GM18951 (cell line): ENCODE results near the gene SS18.

Source experiments
- POLR2A ChIP-seq: IDR thresholded peaks from 4 replicates; pipeline ENCODE4 v1.6.1; 2011; ENCODE audit warnings: mild to moderate bottlenecking; ENCODE audit not compliant: insufficient read length, insufficient read depth; ENCODE audit errors: extremely low read depth
- in situ Hi-C: fragments of 300-500 bp; cut with MboI; formaldehyde crosslinking; loops from one replicate; pipeline ENCODE4 v1.12.0; 2022; ENCODE audit warnings: low sequenced_read_pairs, mixed read lengths, inconsistent platforms; ENCODE audit not compliant: unreplicated experiment

Gene SS18

DNA sequence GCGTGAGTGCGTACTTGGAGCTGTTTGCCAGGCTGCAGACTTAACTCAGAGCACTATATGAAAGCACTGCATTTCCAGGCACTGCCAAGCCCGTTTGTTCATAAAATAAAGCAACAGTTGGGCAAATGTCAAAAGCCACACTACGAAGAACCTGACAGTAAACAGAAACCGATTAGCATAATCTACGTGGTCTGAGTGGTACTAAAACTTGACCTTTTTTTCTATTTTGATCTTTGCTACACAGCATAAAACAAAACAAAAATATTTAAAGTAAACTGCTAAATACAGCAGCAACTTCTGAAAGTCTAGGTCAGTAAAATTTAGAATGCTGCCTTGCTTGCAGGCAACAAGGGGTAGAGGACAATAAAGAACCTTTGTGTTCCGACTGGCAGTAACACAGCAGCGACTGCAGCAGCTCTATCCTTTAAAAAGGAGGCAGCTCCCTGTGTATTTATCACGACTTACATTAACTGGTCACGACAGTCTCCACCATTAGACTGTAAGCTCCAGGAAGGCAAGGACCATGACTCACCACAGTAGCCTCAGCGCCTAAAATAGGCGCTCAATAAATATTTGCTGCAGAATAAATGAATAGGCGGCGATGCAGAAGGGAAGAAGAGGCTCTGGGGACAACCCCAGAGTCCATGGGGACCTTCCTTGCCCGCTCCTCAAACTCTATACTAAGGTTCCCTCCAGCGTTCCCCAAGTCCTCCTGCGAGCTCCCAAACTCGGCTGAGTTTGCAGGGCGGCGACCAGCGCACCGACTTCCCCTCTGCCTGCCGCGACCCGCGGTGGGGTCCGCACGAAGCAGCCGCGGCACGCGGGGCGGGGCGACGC is 902 bp downstream of the SS18 start:
- in situ Hi-C loops = no loop called here
- no peak for TF ChIP-seq POLR2A

DNA sequence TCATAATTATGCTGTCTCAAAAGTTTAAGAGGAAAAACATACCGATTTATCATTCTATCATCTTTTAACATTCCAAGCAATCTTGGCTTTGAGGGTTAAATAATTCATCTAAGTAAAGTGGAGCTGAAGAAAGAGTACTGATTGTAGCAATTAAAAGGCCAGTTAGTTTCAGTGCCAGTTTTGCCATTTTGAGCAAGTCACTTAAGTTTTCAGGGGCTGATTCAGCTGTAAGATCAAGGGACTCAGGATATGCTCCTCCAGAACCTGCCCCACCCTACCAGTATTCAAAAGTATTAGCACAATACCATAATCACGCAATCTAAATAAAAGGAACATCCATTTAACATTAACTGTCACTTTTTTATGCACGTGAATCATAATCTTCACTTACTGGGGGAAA is 1.9 kb downstream of the SS18 start:
- TF ChIP-seq POLR2A = no peak
- in situ Hi-C loops = no loop called here

DNA sequence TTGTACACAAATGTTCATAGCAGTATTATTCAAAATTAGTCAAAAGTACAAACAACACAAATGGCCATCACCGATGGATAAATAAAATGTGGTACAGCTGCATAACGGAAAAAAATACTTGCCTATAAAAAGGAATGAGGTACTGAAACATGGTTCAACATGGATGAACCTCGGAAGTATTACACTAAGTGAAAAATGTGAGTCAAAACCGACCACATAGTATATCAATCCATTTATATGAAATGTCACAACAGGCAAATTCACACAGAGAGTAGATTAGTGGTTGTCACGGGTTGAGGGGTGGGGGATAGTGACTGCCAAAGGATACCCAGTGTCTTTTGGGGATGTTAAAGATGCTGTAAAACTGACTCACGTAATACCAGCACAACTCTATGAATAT is 3.5 kb downstream of the SS18 start:
- no peak for TF ChIP-seq POLR2A
- in situ Hi-C loops = no loop called here

DNA sequence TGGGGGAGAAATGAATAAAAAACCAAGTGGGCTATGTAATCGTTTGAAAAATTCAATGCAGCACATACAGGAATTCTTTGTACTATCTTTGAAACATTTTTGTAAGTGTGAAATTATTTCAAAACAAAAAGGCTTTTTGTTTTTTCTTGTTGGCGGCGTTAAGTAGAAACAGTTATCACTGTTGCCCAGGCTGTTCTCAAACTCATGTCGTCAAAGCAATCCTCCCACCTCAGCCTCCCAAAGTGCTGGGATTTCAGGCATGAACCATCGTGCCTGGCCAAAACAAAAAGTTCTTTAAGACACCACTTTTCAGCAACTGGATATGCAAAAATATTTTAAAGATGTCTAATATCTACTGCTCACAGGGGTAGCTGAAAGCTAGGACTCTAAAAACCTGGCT is 5.4 kb downstream of the SS18 start:
- TF ChIP-seq POLR2A = no peak
- in situ Hi-C loops = no loop called here

DNA sequence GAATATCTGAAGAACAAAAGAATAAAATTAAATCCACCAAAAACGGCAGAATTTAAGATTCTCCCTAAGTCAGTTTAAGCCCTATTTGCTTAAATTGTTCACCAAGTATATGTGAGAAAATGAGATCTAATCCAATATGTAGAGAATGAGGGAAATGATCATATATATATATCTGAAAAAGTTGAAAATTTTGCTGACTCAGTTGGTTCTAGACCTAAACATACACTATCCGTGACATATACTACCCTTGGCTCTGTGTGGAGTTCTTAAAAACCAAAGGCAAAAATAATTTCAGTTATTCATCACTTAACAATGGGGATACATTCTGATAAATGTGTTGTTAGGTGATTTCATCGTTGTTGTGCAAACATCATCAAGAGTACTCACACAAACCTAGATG is 7.3 kb downstream of the SS18 start:
- in situ Hi-C loops = no loop called here
- TF ChIP-seq POLR2A = no peak

DNA sequence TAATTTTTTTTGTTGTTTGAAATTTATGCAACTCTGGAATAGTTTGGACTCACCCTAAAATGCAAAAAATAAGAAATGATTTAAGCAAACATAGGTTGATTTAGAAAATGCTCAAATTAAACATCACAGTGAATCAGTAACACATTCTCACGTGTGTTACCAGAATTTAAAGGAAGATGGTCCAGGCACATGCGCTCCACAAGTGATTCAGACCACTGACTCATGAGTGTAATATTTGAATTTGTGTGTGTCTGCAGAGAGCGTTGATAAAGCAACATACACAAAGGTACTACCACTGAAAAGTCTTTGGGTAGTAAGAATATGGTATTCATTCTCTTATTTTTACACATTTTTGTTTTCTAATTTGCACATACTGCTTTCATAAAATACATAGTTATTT is 7.9 kb downstream of the SS18 start:
- in situ Hi-C loops = no loop called here
- no peak for TF ChIP-seq POLR2A

DNA sequence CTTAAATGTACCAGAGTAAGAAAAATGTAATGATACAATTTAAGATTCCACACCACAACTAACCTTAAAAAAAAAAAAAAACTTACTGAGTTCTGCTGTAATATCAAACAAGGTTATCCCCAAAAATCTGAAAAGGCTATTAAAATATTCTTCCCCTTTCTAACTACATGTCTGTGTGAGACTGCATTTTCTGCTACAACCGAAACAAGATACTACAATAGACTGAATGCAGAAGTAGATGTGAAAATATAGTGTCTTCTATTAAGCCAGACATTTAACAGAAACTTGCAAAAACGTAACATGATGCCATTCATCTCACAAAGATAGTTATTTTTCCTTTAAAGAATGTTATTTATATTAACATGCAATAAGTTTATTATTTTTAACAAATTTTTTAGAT is 16.2 kb downstream of the SS18 start:
- in situ Hi-C loops = no loop called here
- no peak for TF ChIP-seq POLR2A

DNA sequence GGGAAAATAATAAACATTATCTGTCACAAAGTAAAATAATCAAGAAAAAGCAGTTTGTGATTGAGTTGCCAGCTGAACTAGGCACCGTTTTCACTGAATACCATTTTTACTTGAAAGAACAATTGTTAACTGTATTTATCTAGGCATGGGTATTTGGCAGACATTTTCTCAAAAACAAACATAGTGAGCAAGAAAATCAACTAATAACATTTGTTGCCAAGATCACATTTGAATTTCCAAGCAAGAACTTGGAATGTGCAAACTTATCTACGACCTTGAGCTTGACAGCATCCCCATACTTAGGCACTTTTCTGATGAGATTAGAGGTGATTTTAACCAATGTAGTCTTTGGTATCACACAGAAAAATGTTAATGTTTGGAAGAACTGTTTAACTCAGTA is 16.7 kb downstream of the SS18 start:
- in situ Hi-C loops = no loop called here
- no peak for TF ChIP-seq POLR2A

DNA sequence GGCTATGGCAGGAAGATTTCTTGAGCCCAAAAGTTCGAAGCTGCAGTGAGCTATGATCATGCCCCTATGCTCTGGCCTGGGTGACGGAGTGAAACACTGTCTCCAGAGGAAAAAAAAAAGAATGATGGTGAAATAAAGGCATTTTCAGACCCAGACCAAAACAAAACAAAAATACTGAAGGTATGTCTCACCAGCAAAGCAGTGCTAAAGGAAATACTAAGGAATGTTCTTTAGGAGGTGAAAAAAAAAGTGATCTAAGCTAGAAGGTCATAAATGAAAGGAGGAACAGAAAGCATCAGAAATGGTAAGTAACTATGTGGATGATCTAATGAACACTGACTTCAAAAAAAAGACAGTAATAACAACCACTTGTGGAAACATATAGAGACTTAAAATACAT is 18.7 kb downstream of the SS18 start:
- no peak for TF ChIP-seq POLR2A
- in situ Hi-C loops = no loop called here

DNA sequence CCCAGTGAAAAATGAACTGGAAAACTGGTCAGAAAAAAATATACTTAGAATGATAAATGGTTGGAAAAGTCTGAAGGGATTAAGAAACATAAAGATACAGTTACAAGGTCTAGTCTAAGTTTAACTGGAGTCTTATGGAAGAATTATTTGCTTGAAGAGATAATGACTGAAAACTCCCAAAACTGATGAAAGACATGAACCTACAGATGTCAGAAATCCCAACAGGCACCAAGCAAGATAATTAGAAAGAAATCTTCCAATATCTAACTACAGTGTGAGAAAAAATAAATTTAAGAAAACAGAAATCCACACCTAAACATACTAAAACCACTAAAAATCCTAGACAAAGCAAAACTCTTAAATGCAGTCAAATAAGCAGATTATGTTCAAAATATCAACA is 19.4 kb downstream of the SS18 start:
- TF ChIP-seq POLR2A = no peak
- in situ Hi-C loops = no loop called here

DNA sequence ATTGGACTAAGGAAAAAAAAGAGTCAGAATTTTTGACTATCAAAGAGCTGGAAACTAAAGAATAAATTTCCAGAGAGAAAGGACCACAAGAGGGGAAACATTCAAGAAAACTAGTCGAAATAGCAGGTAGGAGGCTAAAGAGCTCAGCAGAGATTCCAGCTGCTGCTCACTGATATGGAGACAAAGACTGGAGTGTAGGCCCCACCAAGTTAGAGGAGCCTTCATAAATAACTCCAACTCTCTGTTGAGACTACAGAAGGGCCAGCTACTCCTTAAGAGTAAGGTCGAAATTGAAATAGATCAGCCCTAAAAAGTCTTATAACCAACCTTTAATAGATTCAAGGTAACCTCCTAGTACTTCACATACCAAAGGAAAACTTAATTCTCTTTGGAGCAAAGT is 31.1 kb downstream of the SS18 start:
- no peak for TF ChIP-seq POLR2A
- in situ Hi-C loops = no loop called here

DNA sequence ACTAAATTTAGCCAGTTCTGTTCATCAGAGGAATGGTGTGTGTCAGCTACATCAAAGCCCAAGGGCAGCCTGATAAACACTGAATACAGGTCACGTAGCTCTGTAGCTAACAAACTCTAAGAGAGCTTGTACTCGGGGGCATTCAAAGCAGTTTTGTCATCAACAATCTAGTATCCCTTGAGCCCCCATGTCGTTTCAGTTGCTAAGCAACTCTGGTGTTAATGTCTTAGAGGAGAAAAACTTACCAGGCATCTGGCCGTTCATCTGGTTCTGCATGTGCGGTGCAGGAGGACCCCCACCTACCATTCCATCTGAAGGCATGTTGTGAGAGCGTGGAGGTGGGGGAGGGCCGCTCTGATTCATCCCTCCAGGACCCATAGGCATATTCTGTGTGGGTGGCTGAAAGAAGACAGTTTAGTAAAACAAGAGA is 33.1 kb downstream of the SS18 start:
- TF ChIP-seq POLR2A = no peak
- in situ Hi-C loops = no loop called here

DNA sequence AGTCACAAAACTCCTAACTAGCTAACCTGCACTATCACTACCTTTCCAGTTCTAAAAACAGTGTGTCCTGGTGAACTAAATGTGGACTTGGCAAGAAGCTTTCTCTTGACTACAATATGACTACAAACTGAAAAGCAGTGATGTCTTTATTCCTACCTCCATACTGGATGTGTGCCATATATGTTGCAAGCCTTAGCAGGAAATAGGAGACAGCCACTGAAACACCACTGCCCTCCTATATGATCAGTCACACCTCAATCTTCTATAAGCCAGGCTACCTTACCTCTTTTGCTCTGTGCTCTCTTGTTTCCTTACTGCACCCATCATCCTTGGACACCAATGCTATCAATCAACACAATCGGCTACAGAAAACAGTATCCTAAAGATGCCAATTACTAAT is 34.1 kb downstream of the SS18 start:
- in situ Hi-C loops = no loop called here
- no peak for TF ChIP-seq POLR2A

DNA sequence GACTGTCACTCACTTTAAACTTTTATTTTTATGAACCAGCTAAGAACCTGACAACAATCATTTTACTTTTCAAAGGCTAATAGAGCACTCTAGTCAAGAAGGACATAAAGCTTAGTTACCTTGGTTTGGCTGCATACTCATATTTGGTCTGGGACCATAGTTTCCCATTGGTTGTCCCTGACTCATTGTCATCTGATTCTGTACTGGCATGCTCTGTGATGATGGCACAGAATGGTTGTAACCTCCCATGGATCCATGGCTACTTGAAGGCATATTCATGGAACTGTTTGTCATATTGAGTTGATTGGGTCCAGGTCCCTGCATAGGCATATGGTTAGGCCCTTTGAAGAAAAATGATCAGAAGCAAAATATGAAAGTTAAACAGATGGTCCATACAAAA is 37.9 kb downstream of the SS18 start:
- in situ Hi-C loops = no loop called here
- no peak for TF ChIP-seq POLR2A

DNA sequence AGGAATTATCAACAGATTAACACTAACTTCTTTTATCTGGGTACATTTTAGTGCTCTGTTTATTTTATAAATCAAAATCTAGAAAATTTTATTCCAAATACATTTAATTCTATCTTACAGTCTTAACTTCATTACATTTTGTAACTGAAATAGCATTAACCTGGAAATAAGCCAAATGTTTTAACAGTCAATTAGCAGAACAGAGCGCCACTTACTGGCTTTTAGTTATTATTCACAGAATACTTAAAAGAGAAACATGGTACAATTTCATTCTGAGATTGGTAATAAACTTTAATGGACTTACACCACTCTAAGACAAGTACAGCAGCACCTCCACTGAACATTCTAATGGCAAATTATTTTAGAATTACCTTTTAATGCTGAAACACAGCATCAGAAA is 38.6 kb downstream of the SS18 start:
- in situ Hi-C loops = no loop called here
- TF ChIP-seq POLR2A = no peak
